Measurements from ENCODE around the gene KCNIP2.
"Not testable (repeated sequence)": the region's sequence is repeated elsewhere in the genome, so short reads cannot be mapped to it uniquely, and the experiment has no call there.

KCNIP2 gene

DNA sequence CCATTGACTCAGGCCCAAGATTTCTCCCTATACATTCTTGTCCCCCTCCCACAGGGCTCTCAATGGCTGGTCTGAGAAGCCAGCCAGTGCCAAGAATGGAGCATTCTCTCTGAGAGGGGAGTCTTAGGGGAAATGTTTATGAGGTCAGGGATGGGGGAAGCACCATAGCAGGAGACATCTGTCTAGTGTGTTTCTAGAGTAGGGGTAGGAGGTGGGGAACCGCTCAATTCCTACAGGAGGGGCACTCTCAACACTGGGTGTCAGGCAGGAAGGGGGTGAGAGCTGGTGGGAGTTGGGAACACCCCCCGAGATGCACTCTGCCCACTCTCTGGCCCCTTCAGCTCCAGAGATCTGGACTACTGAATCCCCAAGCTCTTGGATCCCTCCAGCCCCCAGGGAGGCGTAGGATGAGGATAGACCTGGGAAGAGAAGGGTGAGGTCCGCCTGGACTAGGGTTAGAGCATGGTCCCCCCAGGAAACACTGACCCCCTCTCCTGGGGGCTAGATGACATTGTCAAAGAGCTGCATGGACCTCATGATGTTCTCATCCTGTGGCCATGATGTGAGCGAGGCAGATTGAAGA, 16.7 kb downstream of the KCNIP2 start:
- no peak for FAIRE-seq

DNA sequence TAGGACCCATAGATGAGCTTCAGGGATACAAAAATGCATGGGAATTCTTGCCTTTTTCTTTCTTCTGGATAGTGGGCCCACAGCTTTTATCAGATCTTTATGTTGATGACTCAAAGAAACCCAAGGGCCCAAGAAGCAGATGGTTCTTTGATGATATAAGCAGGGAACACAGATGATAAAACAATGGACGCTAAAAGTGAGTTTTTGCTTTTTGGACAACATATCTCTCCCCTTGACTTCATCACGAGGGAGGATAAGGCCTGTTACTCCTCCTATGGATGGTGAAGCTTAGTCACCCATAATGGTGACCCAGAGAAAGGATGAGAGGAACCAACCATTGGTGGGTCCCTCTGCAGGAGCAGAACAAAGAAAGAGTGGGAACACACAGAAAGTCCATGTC, 18.9 kb downstream of the KCNIP2 start:
- no peak for FAIRE-seq

DNA sequence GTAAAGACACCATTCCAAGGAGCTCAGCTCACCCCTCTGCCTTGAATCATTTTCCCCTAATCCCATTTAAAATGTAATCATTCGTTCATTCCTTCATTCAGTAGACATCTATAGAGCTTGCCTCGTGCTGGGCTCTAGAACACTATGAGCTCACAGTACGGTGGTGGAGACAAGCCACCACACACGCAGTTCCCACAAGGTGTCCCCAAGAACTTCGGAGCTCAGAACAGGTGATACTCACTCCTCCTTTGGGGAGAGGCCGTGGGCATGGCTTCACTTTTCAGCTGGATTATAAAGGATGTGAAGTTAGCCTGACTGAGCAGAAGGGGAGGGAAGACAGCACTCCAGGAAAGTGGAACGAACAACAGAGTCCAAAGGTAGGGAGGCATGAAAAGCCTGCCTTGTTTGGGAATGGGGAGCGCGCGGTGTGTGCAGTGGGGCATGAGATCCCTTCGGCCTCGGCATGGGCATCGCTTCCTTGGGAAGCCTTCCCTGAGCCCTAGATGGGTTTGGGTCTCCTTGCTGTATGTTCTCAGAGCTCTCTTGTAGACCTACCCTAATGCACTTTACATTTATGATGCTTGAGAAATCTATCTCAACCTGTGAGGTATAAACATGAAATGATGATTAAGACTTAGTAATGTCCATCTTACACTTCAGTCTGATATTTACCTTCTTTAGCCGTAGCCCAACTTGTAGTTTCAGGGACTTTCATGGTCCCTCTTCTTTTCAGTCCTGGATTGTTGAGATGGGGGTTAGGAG, 24.5 kb downstream of the KCNIP2 start:
- FAIRE-seq: no peak

DNA sequence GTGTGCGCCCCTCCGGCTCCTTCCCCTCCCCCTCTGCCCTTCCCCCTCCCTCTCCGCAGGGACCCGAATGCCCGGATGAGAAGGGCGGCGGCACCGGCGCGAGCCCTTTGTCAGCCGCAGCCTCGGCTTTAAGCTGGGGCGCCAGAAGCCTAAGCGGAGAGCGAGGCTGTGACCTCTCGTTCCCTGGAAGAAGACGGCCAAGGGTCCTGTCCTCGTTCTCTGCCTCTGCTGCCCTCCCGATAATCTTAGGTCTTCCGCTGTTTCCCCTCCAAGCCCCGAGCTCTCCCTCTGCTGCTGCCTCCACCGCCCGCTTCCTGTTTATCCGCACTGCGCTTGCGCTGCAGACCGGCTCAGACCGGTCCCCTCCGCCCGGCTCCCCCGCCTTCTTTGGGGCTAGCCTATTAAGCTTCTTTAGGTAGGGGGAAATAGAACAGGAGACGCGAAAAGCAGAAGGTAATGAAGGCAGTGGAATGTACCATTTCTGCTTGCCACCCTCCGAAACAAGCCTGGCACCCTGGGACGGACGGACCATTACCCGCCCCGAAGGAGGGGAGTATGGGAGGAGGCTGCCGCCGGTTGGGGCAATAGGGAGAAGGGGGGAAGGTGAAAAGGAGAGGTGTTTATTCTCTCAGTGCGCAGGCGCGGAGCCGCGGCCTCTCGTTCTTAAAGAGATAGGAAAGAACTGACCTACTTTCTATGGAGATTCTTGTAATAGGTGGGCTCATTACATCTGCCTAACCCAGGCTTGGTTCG, 25.3 kb downstream of the KCNIP2 start, which contains the start of gene OGA:
OGA (minus strand) TSS at position 326 of the 753 bp plus-strand sequence. CDS start 422 bp downstream, outside the sequence.
- peak; percentile 99 for FAIRE-seq

DNA sequence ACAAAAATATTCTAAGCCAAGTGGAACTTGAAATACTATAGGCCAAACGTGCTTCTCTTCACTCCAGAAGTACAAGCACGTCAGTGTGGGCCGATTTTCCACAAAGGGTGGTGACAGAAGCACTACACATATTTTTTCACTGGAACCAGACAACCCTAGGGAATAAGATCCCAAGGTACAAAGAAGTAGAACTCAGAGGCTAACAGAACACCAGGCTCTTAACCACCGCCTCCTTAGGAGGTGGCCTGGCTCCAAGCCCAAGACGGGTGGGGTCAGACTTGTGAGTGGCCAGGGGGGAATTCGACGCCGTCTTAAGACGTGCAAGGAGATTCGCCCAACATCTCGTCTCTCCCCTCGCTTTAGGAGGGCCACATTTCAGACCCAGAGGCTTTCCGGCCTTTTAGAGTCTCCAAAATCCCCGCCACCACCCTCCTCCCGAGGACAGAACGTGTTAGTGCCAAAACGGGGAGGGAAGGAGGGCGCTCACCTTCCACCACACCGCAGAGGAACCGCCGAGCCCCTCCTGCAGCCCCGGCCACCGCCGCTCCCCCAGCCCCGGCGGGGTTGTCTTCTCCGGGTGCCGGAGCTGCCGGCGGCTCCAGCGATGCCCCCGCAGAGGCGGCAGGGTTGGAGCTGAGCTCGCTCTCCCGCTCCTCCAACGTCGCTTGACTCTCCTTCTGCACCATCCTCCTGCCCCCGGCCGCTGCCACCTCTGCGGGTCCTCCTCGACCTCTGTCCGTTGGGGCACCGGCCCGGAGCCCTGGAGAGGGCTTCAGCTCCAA, 26.1 kb downstream of the KCNIP2 start:
- peak; percentile 36 for FAIRE-seq

DNA sequence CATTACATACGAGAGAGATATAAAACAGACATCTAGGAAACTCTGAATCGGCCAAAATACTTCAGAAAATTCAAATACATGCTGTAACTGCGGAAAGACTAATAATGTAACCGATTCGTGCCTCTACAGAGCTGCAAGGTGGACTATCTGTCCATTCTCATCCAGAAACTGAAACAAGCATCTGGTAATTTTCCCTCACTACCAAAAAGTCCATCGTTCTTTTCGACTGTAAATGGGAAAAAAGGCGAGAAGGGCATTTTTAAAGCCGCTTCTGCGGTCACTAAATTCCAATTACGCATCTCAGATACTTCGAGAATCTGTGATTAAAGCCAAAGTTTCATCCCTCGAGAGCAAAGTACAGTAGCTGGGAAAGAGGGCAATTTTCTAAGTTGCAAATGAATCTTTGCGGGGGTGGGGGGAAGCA, 26.7 kb downstream of the KCNIP2 start:
- no peak for FAIRE-seq

DNA sequence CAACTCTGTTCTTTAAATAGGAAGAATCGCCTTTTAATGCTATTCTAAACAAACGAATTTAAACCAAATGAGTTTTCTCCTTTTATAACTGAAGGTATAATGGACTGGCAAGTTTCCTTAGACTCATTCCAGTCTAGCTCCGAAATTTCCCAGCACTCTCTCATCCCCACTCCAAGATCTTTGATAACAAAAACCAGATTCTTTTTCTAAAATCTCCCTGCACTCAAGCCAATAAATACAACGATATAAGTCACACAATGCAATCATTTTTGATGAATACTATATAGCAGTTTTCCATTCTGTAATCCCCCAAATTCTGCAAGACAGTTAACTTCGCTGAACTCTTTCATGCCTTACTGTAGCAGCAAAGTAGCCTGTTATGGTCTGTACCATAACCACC, 27.2 kb downstream of the KCNIP2 start:
- no peak for FAIRE-seq

DNA sequence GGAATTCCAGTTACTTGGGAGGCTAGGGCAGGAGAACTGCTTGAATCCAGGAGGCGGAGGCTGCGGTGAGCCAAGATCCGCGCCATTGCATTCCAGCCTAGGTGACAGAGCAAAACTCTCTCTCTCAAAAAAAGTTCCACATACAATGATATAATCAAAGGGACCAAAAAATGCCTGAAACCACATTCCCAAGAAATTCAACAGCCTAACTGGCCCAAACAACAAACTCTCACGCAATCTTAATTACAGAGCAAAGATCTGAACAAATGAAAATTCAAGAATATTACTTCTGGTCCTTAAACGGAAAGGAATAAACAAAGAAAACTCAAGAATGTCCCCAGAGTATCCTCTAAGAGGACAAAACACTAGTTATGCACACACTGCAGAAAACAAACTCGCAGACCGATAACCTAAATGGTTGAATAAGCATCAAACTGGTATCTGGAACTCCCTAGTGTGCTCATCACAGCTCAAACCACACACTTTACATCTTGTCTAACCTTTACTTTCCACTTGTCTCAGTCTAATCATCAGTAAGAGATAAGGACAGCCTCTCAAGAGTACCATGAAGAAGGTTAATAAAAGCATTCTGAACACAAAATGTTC, 29.0 kb downstream of the KCNIP2 start:
- no peak for FAIRE-seq

DNA sequence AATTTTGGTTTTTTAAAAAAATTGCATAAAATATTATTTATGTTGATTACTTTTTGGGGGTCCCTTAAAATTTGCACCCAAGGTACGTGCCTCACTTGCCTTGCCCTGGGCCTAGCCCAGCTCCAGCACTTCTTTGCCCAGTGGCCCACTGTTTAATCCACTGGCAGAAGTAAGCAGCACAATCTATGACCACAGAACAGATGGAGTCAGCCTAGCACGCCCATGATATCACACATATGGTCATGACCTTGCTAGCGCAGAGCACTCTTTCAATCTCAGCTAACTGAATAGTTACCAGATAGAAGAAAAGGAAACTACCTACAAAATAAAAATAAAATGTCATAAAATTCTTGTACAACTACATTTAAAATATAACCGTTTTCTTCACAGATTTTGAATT, 31.0 kb downstream of the KCNIP2 start:
- FAIRE-seq: no peak

DNA sequence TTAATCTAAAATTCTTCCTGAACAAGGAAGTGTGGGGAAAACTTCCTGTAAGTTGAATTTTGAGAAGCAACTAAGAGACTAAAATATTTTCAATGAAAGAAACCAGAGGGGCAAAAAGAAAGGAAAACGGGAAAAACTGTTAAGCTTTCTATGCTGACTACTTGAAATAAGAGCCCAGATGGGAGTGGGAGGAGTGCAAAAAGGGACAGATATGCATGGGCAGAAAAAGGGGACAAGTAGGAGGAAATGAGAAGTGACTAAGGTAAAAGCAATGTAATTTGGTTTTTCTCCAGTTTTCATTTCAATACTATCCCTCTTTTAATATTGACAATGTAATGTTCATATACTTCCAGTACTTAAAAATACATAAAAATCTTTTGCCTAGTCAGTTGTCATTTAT, 36.4 kb downstream of the KCNIP2 start:
- FAIRE-seq: no peak

DNA sequence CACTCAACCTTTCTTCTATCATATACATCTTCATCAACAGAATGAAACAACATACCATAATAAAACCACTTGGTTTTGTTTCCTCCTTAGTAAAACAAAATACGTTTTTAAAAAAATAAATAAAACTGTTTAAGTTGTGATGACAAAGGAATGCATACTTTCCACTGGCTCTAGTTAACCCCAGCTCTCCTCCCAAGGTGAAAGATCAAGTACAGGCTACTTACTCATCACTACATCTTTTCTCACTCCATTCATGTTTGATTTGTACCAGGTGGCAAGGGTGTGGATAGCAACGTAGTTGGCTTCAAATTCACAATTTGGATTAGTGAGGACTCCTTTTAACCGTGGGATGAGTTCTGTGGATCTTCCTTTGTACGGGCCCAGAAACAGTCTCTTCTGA, 40.1 kb downstream of the KCNIP2 start:
- peak; percentile 36 for FAIRE-seq

DNA sequence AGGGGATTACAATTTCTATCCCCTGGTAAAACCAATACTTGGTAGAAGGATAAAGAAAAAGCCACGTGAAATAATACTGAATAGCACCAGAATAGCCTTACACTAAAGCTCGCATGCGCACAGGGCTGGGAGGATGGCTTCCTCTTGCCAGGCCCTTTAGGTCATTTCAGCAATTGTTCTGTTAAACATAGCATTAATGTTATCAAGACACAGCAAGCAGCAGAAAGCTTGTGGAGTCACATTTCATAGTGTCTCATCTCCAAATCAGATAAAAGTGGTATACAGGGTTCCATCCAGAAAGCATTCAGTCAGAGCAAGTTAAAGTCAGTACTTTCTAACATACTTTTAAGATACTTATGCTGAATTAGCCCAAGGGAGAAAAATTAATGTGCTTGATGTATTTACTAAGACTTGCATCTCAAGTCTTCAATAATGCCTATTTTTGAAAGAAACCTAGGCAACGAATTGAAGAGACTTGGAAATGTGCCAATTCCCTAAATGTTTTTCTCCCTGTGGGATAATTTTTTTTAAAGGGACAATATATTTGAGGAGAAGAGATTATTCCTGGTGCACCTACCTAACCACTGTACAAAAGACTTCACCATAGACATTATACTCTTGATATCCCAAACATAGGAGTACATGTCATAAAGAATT, 46.1 kb downstream of the KCNIP2 start:
- FAIRE-seq: no peak

DNA sequence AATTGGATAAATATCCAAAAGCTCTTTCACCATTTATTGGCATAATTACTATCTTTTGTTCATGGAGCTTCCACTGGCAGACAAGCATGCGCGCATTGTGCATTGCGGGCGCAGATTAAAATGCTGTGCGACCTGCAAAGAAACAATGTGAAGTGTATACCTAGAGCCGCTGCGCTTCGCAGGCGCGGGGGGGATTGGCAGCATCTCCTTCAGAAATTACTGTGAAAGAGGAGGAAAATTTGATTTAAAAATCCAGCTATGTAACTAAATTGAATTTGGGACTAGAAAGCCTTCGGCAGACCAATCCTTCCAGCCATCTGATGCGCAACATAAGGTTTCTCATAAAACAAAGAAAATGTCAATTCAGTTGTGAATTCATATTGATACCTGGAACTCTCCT, 50.1 kb downstream of the KCNIP2 start:
- FAIRE-seq: no peak

DNA sequence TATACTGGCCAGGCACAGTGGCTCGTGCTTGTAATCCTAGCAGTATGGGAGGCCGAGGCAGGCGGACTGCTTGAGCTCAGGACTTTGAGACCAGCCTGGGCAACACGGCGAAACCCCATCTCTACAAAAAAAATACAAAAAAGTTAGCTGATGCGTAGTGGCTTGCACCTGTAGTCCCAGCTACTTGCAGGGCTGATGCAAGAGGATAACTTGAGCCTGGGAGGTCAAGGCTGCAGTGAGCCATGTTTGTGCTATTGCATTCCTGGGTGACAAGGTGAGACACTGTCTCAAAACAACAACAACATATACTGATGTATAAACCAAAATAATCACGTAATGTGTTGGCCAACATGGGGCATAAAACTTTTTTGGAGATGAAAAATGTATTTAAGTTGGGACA, 53.9 kb downstream of the KCNIP2 start:
- no peak for FAIRE-seq

DNA sequence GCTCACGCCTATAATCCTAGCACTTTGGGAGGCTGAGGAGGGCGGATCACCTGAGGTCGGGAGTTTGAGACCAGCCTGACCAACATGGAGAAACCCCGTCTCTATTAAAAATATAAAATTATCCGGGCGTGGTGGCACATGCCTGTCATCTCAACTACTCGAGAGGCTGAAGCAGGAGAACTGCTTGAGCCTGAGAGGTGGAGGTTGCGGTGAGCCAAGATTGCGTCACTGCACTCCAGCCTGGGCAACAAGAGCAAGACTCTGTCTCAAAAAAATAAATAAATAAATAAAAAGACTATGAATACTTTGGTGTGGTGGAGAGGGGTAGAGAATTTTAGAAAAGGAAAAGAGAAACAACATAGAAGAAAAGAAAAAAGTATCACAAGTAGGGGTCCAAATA, 54.4 kb downstream of the KCNIP2 start:
- not testable (repeated sequence) for FAIRE-seq

DNA sequence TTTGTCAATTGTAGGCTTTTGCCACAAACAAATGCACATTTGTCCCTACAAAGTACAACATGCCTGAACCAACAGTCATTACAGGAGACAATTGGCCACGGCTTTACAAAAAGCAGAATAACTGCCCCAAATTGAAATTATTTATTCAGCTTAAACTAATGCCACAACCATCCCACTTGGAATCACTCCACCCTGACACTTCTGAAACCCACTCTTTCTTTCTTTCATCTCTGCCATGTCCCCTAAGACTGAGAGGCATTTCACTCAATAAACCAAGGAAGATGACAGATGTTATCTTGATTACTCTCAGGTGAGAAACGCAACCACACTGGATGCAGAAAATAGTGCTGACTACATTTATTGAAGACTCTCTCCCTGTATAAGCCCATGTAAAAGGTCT, 57.8 kb downstream of the KCNIP2 start:
- FAIRE-seq: no peak

DNA sequence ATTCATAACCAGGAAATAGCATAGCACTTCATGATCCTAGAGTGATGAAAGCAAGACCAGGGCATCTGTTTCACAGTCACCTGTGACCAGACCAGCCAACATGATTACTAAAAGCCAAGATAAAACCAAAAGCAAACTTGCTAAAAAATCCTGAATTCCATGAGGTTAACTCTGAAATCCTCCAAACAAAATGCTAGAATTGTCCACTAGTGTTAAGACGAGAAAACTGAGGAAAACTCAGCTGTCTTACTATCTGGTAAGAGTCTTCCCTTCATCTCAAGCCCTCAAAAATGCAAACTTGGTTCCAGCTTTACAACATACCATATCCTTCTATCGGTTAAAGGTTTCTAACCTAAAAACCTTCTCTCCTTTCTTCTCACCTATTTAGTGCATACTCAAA, 59.0 kb downstream of the KCNIP2 start:
- FAIRE-seq: no peak

DNA sequence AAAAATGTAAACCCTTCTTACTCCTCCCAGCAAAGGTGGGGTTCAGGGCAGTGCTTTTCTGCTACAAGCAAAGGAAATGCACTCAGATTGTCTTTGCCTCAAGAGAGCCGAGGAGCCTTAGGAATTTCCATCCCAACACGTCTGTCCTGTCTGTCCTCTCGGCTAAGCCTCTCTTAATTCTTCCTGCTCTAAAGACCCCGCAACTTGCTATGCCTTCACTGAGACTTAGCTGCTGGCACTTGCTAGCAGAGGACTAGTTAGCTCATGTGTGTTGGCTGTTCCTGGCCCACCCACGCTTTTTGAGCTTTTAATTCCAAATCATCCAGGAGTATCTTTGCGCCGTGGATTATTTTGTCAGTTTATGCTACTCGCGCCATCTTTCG, 59.9 kb downstream of the KCNIP2 start:
- FAIRE-seq: no peak

DNA sequence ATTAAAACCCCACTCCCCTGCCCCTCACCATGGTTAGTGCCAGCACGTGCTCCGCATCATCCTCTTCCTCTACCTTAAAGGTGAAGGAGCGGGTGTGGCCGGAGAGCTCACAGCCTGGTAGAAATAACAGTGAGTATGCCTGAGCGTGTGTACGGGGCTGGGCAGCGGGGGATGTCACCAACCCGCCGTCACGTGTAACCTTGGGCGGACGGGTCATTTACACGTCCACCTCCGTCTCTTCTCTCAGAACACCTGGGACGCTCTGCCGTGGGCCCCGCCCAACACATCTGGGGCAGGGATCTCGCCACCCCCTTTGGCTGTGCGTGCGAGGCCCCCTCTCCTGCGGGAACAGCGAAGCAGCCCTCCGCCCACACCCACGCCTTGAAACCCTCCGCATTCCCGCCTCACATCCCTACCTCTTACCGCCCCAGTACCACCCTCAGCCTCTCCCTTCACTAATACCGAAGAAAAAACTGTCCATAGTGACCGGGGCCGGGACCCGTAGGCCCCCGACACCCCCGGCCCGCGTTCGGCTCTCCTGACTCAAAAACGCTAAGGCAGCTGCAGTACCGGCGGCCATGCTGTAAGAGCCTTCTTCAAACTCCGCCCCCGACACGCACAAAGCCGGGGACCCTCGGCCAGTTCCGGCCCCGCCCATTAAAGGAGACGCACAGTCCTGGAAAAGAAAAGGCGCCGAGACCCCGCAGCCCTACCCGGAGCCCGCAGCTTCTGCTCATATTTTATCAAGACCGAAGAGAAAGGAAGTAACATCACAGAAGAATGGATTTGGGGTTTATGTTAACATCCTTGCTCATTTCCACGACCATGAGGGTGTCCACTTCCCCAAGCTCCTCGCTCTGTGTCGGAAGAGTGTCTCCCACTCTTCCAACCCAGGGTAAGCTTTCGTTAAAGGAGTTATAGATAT, 60.5 kb downstream of the KCNIP2 start, which contains the start of gene NPM3:
NPM3 (minus strand) TSS at position 636 of the 925 bp plus-strand sequence; CDS start at position 580, 56 bp downstream.
- peak; percentile 80 for FAIRE-seq

DNA sequence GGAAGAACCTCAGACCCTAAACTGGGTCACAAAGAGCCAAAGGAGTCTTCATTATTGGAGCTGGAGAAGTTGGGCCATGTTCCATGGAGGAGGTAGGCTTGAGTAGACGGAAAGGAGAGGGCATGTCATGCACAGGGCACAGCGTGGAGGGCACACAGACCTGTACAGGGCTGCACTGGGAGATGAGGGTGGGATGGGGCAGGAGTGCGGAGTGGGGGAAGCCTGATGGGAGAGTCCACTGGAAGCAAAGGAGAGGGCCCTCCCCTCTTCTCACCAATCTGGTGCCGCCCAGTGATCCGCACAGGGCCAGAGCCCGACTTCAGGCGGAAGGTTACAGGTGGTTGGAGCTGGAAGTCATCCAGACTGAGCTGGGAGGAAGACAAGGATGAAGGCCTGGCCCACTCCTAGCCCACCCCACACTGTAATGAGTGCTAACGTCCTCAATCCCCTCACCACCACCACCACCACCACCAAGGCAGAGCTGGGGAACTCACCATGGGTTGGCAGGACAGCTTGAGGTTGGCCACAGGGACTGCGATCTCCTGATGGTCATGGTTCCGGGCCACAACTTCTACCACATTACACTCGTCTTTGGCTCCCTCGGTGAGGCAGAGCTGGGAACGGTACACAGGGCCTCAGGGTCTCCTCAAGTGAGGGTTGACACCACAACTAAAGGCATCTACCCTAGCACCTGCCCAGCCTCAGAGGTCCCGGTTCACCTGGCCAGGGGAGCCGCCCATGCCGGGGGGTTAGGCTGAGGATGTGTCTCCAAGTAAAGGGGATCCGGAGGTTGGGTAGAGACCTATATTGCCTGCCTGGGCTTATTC, 61.4 kb downstream of the KCNIP2 start:
- FAIRE-seq: no peak
